K562 (cell line): ENCODE data around the gene OLFML2B. TPM values are rescaled to one million over a fixed set of nuclear protein-coding genes. Genes with fewer than 3 reads are reported as not detected.

Experiments used
- ATAC-seq: fragments of 200-7000 bp; cut with Tn5 transposase; 3 replicates; pipeline ENCODE4 v1.9.1; 2020; ENCODE audit warnings: moderate library complexity
- BruUV-seq: library from RNA; stranded (reverse); fragments of 400-500 nt; replicated peaks from 2 replicates; lab custom pipeline; 2021; lab: Mats Ljungman, UMichigan
- CTCF ChIA-PET: fragments of 300-600 bp; formaldehyde crosslinking; extraction: SDS; loops from one replicate; lab custom pipeline; 2021; ENCODE audit warnings: low intra/inter-chr PET ratio; lab: Yijun Ruan, JAX
- POLR2A ChIA-PET: fragments of 300-600, 350-650 bp; sonication (Branson Sonifier 250); formaldehyde crosslinking; extraction: SDS; loops from one replicate; lab custom pipeline; 2021; ENCODE audit warnings: antibody characterized with exemption, inconsistent platforms; lab: Yijun Ruan, JAX
- DNase-seq, 4 experiments: peaks; one replicate each; pipeline versions ENCODE4 v3.0.0 to v3.0.0-alpha.2; 2011 to 2018; ENCODE audit warnings: low spot score in 3 of 4, mixed read lengths in 3 of 4; ENCODE audit errors: extremely low read depth in 1 of 4
- FAIRE-seq: peaks from 2 replicates; lab custom pipeline; 2011; peaks lifted over from hg19 to GRCh38; lab: Jason Lieb, UNC
- H2AFZ ChIP-seq: 2 replicates; pipeline ENCODE4 v1.6.0; 2011; ENCODE audit warnings: low read depth, low read length, control low read depth, inconsistent platforms
- H3K27ac ChIP-seq: fragments of 200-600 bp; 3 replicates; pipeline ENCODE4 v1.8.0; 2011; ENCODE audit warnings: low read depth, mild to moderate bottlenecking, control low read depth, inconsistent platforms, low read length, moderate library complexity, mixed read lengths; ENCODE audit errors: extremely low read depth
- H3K27me3 ChIP-seq, 2 experiments: fragments of 300-600 bp in 1 of 2; 2 replicates in 1 of 2; 3 replicates in 1 of 2; pipeline versions ENCODE4 v1.6.0 to v1.8.0; 2011; ENCODE audit warnings: inconsistent platforms in 2 of 2, low read length in 2 of 2, mild to moderate bottlenecking in 1 of 2, mixed read lengths in 1 of 2, moderate library complexity in 1 of 2; ENCODE audit not compliant: control insufficient read depth in 2 of 2, insufficient read depth in 2 of 2
- H3K36me3 ChIP-seq: fragments of 300-600 bp; 3 replicates; pipeline ENCODE4 v1.8.0; 2011; ENCODE audit warnings: mild to moderate bottlenecking, low read length, inconsistent platforms; ENCODE audit not compliant: control insufficient read depth, insufficient read depth
- H3K4me1 ChIP-seq, 2 experiments: fragments of 200-600 bp in 1 of 2; replicated peaks in 1 of 2; 2 replicates in 1 of 2; 3 replicates in 1 of 2; pipeline versions ENCODE4 v1.5.1 to v1.8.0; 2011; ENCODE audit warnings: inconsistent platforms in 2 of 2, low read length in 2 of 2, mild to moderate bottlenecking in 1 of 2, mixed read lengths in 1 of 2, moderate library complexity in 1 of 2; ENCODE audit not compliant: control insufficient read depth in 2 of 2, insufficient read depth in 2 of 2
- H3K4me2 ChIP-seq: 2 replicates; pipeline ENCODE4 v1.6.1; 2011; ENCODE audit warnings: low read length, control low read depth, inconsistent platforms, mixed read lengths; ENCODE audit not compliant: insufficient read depth
- H3K4me3 ChIP-seq: fragments of 200-600 bp; sonication (generic), shearing (Covaris generic); 2 replicates; pipeline ENCODE4 v1.5.1; 2016; ENCODE audit warnings: control low read depth, inconsistent platforms
- H3K79me2 ChIP-seq: fragments of 200-600 bp; 3 replicates; pipeline ENCODE4 v1.8.0; 2011; ENCODE audit warnings: low read length, inconsistent platforms; ENCODE audit not compliant: control insufficient read depth, insufficient read depth
- H3K9ac ChIP-seq, 2 experiments: 2 replicates each; pipeline versions ENCODE4 v1.6.0 to v1.6.1; 2011; ENCODE audit warnings: low read depth in 2 of 2, low read length in 2 of 2, control low read depth in 1 of 2, inconsistent platforms in 1 of 2, mild to moderate bottlenecking in 1 of 2, mixed read lengths in 1 of 2; ENCODE audit not compliant: insufficient read depth in 1 of 2
- H3K9me1 ChIP-seq: one replicate; pipeline ENCODE4 v1.6.0; 2011; ENCODE audit warnings: inconsistent platforms, mild to moderate bottlenecking, low read length, moderate library complexity; ENCODE audit not compliant: control insufficient read depth, insufficient read depth
- H3K9me3 ChIP-seq: replicated peaks from 2 replicates; pipeline ENCODE4 v1.5.1; 2011; ENCODE audit warnings: low read depth, low read length, inconsistent platforms; ENCODE audit not compliant: control insufficient read depth, insufficient read depth
- H4K20me1 ChIP-seq: replicated peaks from 2 replicates; pipeline ENCODE4 v1.6.1; 2011; ENCODE audit warnings: low read length, inconsistent platforms, mixed read lengths; ENCODE audit not compliant: control insufficient read depth, insufficient read depth
- HNRNPL ChIP-seq: fragments of 200-400 bp; formaldehyde crosslinking; IDR thresholded peaks from 2 replicates; pipeline ENCODE4 v1.6.1; 2017; ENCODE audit warnings: low read depth, mild to moderate bottlenecking, low read length
- MEF2A ChIP-seq: IDR thresholded peaks from 2 replicates; pipeline ENCODE4 v1.6.1; 2011; ENCODE audit warnings: low read depth, mild to moderate bottlenecking, low read length, moderate library complexity; ENCODE audit not compliant: control insufficient read depth
- PHF21A ChIP-seq: fragments of 450-650 bp; IDR thresholded peaks from 2 replicates; pipeline ENCODE4 v1.6.1; 2017; ENCODE audit warnings: low read depth, borderline replicate concordance
- PHF8 ChIP-seq: fragments of 200-600 bp; sonication (generic); IDR thresholded peaks from 2 replicates; pipeline ENCODE4 v1.6.1; 2012; ENCODE audit warnings: mixed run types, mild to moderate bottlenecking, inconsistent platforms, low read length, moderate library complexity, borderline replicate concordance
- RBM14 ChIP-seq: fragments of 200-400 bp; formaldehyde crosslinking; IDR thresholded peaks from 2 replicates; pipeline ENCODE4 v1.6.1; 2018; ENCODE audit warnings: low read depth, mild to moderate bottlenecking, low read length, moderate library complexity, borderline replicate concordance; ENCODE audit not compliant: insufficient read depth
- SIN3B ChIP-seq: fragments of 450-650 bp; IDR thresholded peaks from 2 replicates; pipeline ENCODE4 v1.6.1; 2017; ENCODE audit warnings: low read depth, mild to moderate bottlenecking, moderate library complexity
- U2AF1 ChIP-seq: fragments of 200-400 bp; formaldehyde crosslinking; optimal IDR thresholded peaks from 2 replicates; pipeline ENCODE3; 2017; ENCODE audit warnings: mild to moderate bottlenecking, low read depth, low read length, moderate library complexity
- ZFX ChIP-seq: sonication (generic); formaldehyde crosslinking; IDR thresholded peaks from 2 replicates; pipeline ENCODE4 v1.8.0; 2022; ENCODE audit warnings: mild to moderate bottlenecking, missing genetic modification reagents, moderate library complexity
- ZNF124 ChIP-seq: sonication (generic); formaldehyde crosslinking; IDR thresholded peaks from 2 replicates; pipeline ENCODE4 v1.8.1; 2022; ENCODE audit warnings: missing genetic modification reagents
- ZNF232 ChIP-seq: sonication (generic); formaldehyde crosslinking; IDR thresholded peaks from 2 replicates; pipeline ENCODE4 v1.8.0; 2022; ENCODE audit warnings: mild to moderate bottlenecking, missing genetic modification reagents
- ZNF699 ChIP-seq: fragments of 250-450 bp; sonication (Bioruptor Pico); IDR thresholded peaks from 2 replicates; pipeline ENCODE4 v1.8.0; 2021; ENCODE audit warnings: mild to moderate bottlenecking, moderate library complexity; ENCODE audit not compliant: insufficient replicate concordance
- ZNF707 ChIP-seq: fragments of 250-450 bp; sonication (Bioruptor Pico); conservative IDR thresholded peaks from 2 replicates; pipeline ENCODE4 v1.8.0; 2022; ENCODE audit warnings: inconsistent platforms, mild to moderate bottlenecking, moderate library complexity
- WGBS: fragments of 100-300 bp; shearing (Covaris generic); methylation state at CpG from one replicate; pipeline ENCODE4 v1.1.6; 2016; ENCODE audit warnings: low coverage, mixed read lengths; ENCODE audit not compliant: insufficient coverage; ENCODE audit errors: missing lambda C conversion rate; 5-methylcytosine and 5-hydroxymethylcytosine counted together
- in situ Hi-C: fragments of 300-500 bp; cut with MboI; formaldehyde crosslinking; loops from 4 replicates; pipeline ENCODE4 v1.15.0; 2018; ENCODE audit warnings: inconsistent platforms, mixed read lengths
- intact Hi-C: fragments of 100-400 bp; cut with micrococcal nuclease; formaldehyde crosslinking; loops from 2 replicates; pipeline ENCODE4 v1.14.2; 2022
- polyA plus RNA-seq, 8 experiments: library from polyadenylated mRNA; depleted of rRNA in 4 of 8; stranded (reverse) in 5 of 8; unstranded in 3 of 8; fragments of >200 nt; fragmentation: Nextera tagmentation in 2 of 8; fragmentation: Illumina TruSeq in 1 of 8; extraction: Ambion mirVana in 2 of 8; extraction: Trizol in 1 of 8; gene quantifications; 2 replicates each; pipeline versions ENCODE4 v1.2.1 to v1.2.3, GENCODE V29; 2011 to 2014; ENCODE audit warnings: inconsistent platforms in 1 of 8, missing spikeins in 1 of 8
- total RNA-seq, 7 experiments: library from RNA; depleted of rRNA in 6 of 7; stranded (reverse); fragments of >200 nt in 6 of 7; fragmentation: Illumina TruSeq in 2 of 7; extraction: Trizol in 2 of 7; gene quantifications; 2 replicates each; pipeline versions ENCODE4 v1.2.1 to v1.2.3, GENCODE V29; 2011 to 2021; ENCODE audit warnings: low replicate concordance in 1 of 7
- TF ChIP-seq, protein P1 (sequence below): sonication (generic); formaldehyde crosslinking; IDR thresholded peaks from 2 replicates; pipeline ENCODE4 v1.8.0; 2022; ENCODE audit warnings: missing genetic modification reagents, mild to moderate bottlenecking, moderate library complexity, borderline replicate concordance
- TF ChIP-seq, protein P2 (sequence below): fragments of 450-650 bp; conservative IDR thresholded peaks from 2 replicates; pipeline ENCODE4 v1.6.1; 2016; ENCODE audit warnings: missing genetic modification characterization, low read depth, mild to moderate bottlenecking, missing compliant biosample characterization, moderate library complexity
- TF ChIP-seq, protein P3 (sequence below): fragments of 450-650 bp; formaldehyde crosslinking; IDR thresholded peaks from 2 replicates; pipeline ENCODE4 v1.4.0; 2022; ENCODE audit warnings: missing genetic modification characterization

OLFML2B gene
- total and polyA plus RNA-seq, 9 of the 15 experiments (the other 6 are each of a cell fraction or from before 2014, with no cell fraction given), result not detected

DNA sequence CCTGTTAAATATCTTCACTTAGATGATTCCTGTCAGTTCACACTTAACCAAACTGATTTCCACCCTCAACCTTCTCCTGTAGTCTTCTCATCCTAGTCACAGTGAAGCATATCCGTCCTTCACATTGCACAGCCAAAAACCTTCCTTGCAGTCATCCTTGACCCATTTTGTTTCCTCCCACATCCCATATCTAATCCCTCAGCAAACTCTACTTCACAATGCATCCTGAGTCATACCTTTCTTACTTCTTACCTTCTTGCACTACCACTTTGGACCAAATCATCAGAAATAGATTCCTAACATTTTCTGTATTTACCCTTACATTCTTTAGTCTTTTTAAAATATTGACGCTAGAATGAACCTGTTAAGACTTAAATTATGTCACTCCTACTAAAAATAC lies 86.9 kb downstream of the OLFML2B start (continued):
- TF ChIP-seq, protein P1, sequence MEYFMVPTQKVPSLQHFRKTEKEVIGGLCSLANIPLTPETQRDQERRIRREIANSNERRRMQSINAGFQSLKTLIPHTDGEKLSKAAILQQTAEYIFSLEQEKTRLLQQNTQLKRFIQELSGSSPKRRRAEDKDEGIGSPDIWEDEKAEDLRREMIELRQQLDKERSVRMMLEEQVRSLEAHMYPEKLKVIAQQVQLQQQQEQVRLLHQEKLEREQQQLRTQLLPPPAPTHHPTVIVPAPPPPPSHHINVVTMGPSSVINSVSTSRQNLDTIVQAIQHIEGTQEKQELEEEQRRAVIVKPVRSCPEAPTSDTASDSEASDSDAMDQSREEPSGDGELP (CRISPR knock-in tag), result no peak
- no peak for TF ChIP-seq PHF8
- TF ChIP-seq ZNF232, result no peak
- no peak for TF ChIP-seq MEF2A
- TF ChIP-seq, protein P2, sequence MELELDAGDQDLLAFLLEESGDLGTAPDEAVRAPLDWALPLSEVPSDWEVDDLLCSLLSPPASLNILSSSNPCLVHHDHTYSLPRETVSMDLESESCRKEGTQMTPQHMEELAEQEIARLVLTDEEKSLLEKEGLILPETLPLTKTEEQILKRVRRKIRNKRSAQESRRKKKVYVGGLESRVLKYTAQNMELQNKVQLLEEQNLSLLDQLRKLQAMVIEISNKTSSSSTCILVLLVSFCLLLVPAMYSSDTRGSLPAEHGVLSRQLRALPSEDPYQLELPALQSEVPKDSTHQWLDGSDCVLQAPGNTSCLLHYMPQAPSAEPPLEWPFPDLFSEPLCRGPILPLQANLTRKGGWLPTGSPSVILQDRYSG (tag), result no peak
- TF ChIP-seq, all 486 proteins: peak for 0

DNA sequence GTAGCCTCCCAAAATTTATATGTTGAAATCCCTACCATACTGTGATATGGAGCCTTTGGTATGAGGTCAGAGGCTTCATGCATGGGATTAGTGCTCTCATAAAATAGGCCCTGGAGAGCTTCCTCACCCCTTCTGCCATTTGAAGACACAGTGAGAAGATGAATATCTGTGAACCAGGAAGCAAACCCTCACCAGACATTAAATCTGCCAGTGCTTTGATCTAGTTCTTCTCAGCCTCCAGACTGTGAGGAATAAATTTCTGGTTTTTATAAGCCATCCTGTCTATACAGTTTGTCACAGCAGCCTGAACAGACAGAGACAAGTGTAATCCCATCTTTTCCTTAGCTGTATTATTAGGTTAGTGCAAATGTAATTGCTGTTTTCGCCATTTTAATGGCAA lies 88.4 kb downstream of the OLFML2B start:
- no peak for TF ChIP-seq ZNF699 (CRISPR knock-in tag)
- TF ChIP-seq HNRNPL, result no peak
- no peak for TF ChIP-seq U2AF1
- no peak for TF ChIP-seq ZNF124
- TF ChIP-seq ZFX (CRISPR knock-in tag), result no peak
- no peak for TF ChIP-seq PHF21A
- TF ChIP-seq, protein P3, sequence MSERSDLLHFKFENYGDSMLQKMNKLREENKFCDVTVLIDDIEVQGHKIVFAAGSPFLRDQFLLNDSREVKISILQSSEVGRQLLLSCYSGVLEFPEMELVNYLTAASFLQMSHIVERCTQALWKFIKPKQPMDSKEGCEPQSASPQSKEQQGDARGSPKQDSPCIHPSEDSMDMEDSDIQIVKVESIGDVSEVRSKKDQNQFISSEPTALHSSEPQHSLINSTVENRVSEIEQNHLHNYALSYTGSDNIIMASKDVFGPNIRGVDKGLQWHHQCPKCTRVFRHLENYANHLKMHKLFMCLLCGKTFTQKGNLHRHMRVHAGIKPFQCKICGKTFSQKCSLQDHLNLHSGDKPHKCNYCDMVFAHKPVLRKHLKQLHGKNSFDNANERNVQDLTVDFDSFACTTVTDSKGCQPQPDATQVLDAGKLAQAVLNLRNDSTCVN (CRISPR knock-in tag), result no peak
- TF ChIP-seq SIN3B, result no peak
- TF ChIP-seq RBM14, result no peak
- TF ChIP-seq ZNF707 (CRISPR knock-in tag), result no peak
- no peak overlapping the region for H3K4me2 ChIP-seq
- H3K79me2 ChIP-seq, result no peaks in the 10 kb centered on the region
- FAIRE-seq (no peak), DNase-seq (no peak), ATAC-seq (no peak)
- H3K4me3 ChIP-seq, result no peak overlapping the region
- no peak overlapping the region for H3K27ac ChIP-seq
- H3K9me1 ChIP-seq, result no peaks in the 10 kb centered on the region
- H3K4me1 ChIP-seq, result no peaks in the 10 kb centered on the region
- peaks cover 4% of the 10 kb centered on the region; the same call in 2 of the 3 replicates for H3K36me3 ChIP-seq
- H2AFZ ChIP-seq, result no peak overlapping the region
- no TSS peak for BruUV-seq
- intact Hi-C loops, result no loop called here
- no peak overlapping the region for H3K9ac ChIP-seq
- 95% methylated on average over 1 of the region's 1 CpG for WGBS
- no peaks in the 10 kb centered on the region for H3K9me3 ChIP-seq
- no peaks in the 10 kb centered on the region for H4K20me1 ChIP-seq
- in situ Hi-C loops, result no loop called here
- no peaks in the 10 kb centered on the region for H3K27me3 ChIP-seq
- ChIA-PET POLR2A (interaction anchor here (1.7 kb wide), 1 partner anchor 9 kb away, joined by 5 read pairs; no protein-coding TSS in a partner anchor), CTCF (no interaction called here)
